Body of pancreas (tissue), 4 donors: ENCODE data around the gene DTL. TPM values are rescaled to one million over a fixed set of nuclear protein-coding genes. Genes with fewer than 3 reads are reported as not detected.

Experiments used
- ATAC-seq: fragments of 150-250 bp; one replicate; pipeline ENCODE4 v1.9.1; 2016
- DNase-seq, 4 donors: peaks; one replicate each; pipeline ENCODE4 v3.0.0-alpha.2; 2019
- H3K27ac ChIP-seq, 4 donors: fragments of 200-600 bp; sonication (generic); 1 replicate in 3 of 4; 2 replicates in 1 of 4; pipeline versions ENCODE4 v1.5.1 to v1.6.1; 2016 to 2019; ENCODE audit warnings: mild to moderate bottlenecking in 1 of 4, mixed read lengths in 1 of 4, moderate library complexity in 1 of 4
- H3K27me3 ChIP-seq, 2 donors: fragments of 200-600 bp; sonication (generic); one replicate each; pipeline ENCODE4 v1.6.0; 2016; ENCODE audit warnings: mild to moderate bottlenecking in 1 of 2
- H3K36me3 ChIP-seq, 2 donors: fragments of 200-600 bp; sonication (generic); replicated peaks in 1 of 2; 2 replicates each; pipeline ENCODE4 v1.5.1; 2016; ENCODE audit warnings: low read depth in 2 of 2; ENCODE audit not compliant: insufficient read depth in 1 of 2
- H3K4me1 ChIP-seq: fragments of 200-600 bp; sonication (generic); one replicate; pipeline ENCODE4 v1.6.0; 2016
- H3K4me3 ChIP-seq, 2 donors: fragments of 200-600 bp; sonication (generic); 1 replicate in 1 of 2; 2 replicates in 1 of 2; pipeline ENCODE4 v1.5.1; 2016 to 2019
- H3K9me3 ChIP-seq, 3 donors: fragments of 200-600 bp; sonication (generic); 1 replicate in 2 of 3; 2 replicates in 1 of 3; pipeline ENCODE4 v1.5.1; 2016
- POLR2A ChIP-seq, 3 donors: fragments of 450-650 bp; IDR thresholded peaks; one replicate each; pipeline ENCODE4 v1.6.1; 2016; ENCODE audit warnings: antibody characterized with exemption in 3 of 3, mild to moderate bottlenecking in 2 of 3
- WGBS, 2 donors: methylation state at CpG; one replicate each; pipeline ENCODE4 v1.1.5; 2017; 5-methylcytosine and 5-hydroxymethylcytosine counted together
- intact Hi-C: fragments of 100-400 bp; cut with DNase I; formaldehyde crosslinking; loops from one replicate; pipeline ENCODE4 v1.15.1; 2023
- total RNA-seq, 2 donors: library from RNA; depleted of rRNA; stranded (reverse); fragments of >200 nt; gene quantifications; one replicate each; pipeline ENCODE4 v1.1.0, GENCODE V29; 2016
- TF ChIP-seq, protein P1 (sequence below), 7 experiments: fragments of 450-650 bp in 4 of 7; fragments of 200-600 bp in 3 of 7; sonication (generic) in 3 of 7; IDR thresholded peaks; one replicate each; pipeline ENCODE4 v1.5.1; 2016 to 2019; ENCODE audit warnings: antibody characterized with exemption in 7 of 7

Gene DTL
- total RNA-seq, 2 donors from 2014 or later: under 0.01 TPM; not detected in 1

GRCh38 chr1:212125654-212126053, 90.1 kb downstream of the DTL start:
- Histone ChIP-seq H3K4me3 (no peak overlapping the region), H3K4me1 (peaks cover 5% of the 10 kb centered on the region), H3K9me3 (no peaks in the 10 kb centered on the region), H3K36me3 (no peaks in the 10 kb centered on the region), H3K27me3 (no peaks in the 10 kb centered on the region), H3K27ac (no peak overlapping the region)
- DNase-seq: no peak
- WGBS, 2 donors: 92 to 93% methylated on average over 9 of the region's 9 CpGs
- no peak for ATAC-seq
- intact Hi-C loops: no loop called here
- no peak for TF ChIP-seq POLR2A (IDR thresholded peaks at IDR 0.05)
- TF ChIP-seq, protein P1, sequence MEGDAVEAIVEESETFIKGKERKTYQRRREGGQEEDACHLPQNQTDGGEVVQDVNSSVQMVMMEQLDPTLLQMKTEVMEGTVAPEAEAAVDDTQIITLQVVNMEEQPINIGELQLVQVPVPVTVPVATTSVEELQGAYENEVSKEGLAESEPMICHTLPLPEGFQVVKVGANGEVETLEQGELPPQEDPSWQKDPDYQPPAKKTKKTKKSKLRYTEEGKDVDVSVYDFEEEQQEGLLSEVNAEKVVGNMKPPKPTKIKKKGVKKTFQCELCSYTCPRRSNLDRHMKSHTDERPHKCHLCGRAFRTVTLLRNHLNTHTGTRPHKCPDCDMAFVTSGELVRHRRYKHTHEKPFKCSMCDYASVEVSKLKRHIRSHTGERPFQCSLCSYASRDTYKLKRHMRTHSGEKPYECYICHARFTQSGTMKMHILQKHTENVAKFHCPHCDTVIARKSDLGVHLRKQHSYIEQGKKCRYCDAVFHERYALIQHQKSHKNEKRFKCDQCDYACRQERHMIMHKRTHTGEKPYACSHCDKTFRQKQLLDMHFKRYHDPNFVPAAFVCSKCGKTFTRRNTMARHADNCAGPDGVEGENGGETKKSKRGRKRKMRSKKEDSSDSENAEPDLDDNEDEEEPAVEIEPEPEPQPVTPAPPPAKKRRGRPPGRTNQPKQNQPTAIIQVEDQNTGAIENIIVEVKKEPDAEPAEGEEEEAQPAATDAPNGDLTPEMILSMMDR (IDR thresholded peaks at IDR 0.05): no peak

DNA sequence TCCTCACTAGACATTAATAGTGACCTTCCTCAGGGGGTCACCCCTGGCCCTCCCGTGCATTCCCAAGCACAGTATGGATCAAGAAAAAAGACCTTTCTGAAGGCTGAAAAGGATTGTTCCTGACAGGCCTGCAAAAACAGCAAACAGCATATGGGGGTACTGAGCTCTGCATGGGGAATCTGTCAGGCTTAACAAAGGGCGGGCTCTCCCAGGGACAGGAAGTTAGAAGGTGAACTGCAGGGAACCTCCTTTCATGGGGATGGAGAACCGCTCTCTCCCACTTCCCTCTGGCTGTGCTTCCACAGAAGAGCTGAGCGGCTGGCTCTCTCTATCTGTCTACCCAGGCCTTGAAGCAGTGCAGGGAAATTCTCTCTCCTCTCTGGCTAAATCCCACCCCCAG, 91.7 kb downstream of the DTL start:
- no peaks in the 10 kb centered on the region for H3K4me1 ChIP-seq
- H3K27me3 ChIP-seq: no peaks in the 10 kb centered on the region
- DNase-seq (no peak), ATAC-seq (no peak)
- 83 to 84% methylated on average over 4 of the region's 4 CpGs for WGBS, 2 donors
- intact Hi-C loops: no loop called here
- no peak overlapping the region for H3K27ac ChIP-seq
- no peaks in the 10 kb centered on the region for H3K36me3 ChIP-seq
- no peak for TF ChIP-seq POLR2A (IDR thresholded peaks at IDR 0.05)
- TF ChIP-seq, protein P1 (IDR thresholded peaks at IDR 0.05): no peak
- no peaks in the 10 kb centered on the region for H3K9me3 ChIP-seq
- no peak overlapping the region for H3K4me3 ChIP-seq

GRCh38 chr1:212129781-212130180, 94.2 kb downstream of the DTL start:
- TF ChIP-seq POLR2A (IDR thresholded peaks at IDR 0.05): no peak
- TF ChIP-seq, protein P1 (IDR thresholded peaks at IDR 0.05): no peak
- intact Hi-C loops: no loop called here
- H3K9me3 ChIP-seq: no peaks in the 10 kb centered on the region
- H3K27me3 ChIP-seq: no peaks in the 10 kb centered on the region
- DNase-seq (no peak), ATAC-seq (no peak)
- H3K36me3 ChIP-seq: no peaks in the 10 kb centered on the region
- no peaks in the 10 kb centered on the region for H3K4me1 ChIP-seq
- 89 to 97% methylated on average over 4 to 6 of the region's 6 CpGs for WGBS, 2 donors
- no peak overlapping the region for H3K4me3 ChIP-seq
- no peak overlapping the region for H3K27ac ChIP-seq

DNA sequence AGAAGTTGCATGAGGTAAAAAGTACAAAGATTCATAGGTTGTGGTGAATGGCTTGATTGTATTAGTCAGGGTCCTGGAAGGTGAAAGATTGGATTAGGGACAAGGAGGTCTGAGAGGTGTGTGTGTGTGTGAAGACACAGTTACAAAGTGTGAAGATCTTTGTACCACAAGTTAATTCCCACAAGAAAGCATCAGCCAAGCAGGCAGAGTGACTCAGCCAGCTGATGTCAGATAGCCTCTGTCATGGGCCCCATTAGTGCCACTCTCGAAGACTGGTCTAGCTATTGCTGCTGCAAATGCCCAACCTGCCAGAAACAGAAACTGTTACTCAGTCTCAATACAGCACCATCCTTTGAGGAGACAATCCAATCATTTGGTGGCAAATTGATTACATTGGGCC, 96.5 kb downstream of the DTL start:
- no peak for ATAC-seq
- H3K27me3 ChIP-seq: no peaks in the 10 kb centered on the region
- 94 to 100% methylated on average over 1 of the region's 1 CpG for WGBS, 2 donors

DNA sequence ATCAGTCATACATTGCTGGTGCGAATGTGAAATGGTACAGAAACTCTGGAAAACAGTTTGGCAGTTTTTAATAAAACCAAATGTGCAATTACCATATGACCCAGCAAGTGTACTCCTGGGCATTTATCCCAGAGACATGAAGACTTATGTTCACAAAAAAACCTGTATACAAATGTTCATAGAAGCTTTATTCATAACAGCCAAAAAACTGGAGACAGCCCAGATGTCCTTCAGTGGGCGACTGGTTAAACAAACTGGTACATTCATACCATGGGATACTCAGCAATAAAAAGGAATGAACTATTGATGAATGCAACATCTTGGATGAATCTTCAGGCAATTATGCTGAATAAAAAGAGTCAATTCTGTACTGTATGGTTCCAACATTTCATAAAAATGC, 97.8 kb downstream of the DTL start:
- H3K4me3 ChIP-seq: no peak overlapping the region
- no peaks in the 10 kb centered on the region for H3K27me3 ChIP-seq
- no peak for DNase-seq
- WGBS, 2 donors: 81 to 84% methylated on average over 2 of the region's 2 CpGs
- no peak for TF ChIP-seq POLR2A (IDR thresholded peaks at IDR 0.05)
- TF ChIP-seq, protein P1 (IDR thresholded peaks at IDR 0.05): no peak
- H3K4me1 ChIP-seq: no peaks in the 10 kb centered on the region
- ATAC-seq: no peak
- H3K9me3 ChIP-seq: no peaks in the 10 kb centered on the region
- no peak overlapping the region for H3K27ac ChIP-seq
- no peaks in the 10 kb centered on the region for H3K36me3 ChIP-seq
- intact Hi-C loops: no loop called here

More for the DNA sequence above, 96.5 kb downstream of the DTL start:
- Histone ChIP-seq H3K36me3 (no peaks in the 10 kb centered on the region), H3K9me3 (no peaks in the 10 kb centered on the region), H3K4me3 (no peak overlapping the region), H3K4me1 (no peaks in the 10 kb centered on the region), H3K27ac (no peak overlapping the region)
- TF ChIP-seq, protein P1 (IDR thresholded peaks at IDR 0.05): no peak
- no peak for DNase-seq
- intact Hi-C loops: no loop called here
